Measurements from ENCODE around the gene RNF41.
"Not testable (repeated sequence)": the region's sequence is repeated elsewhere in the genome, so short reads cannot be mapped to it uniquely, and the experiment has no call there.

- not testable (repeated sequence) for TF ChIP-seq CTCF (IDR thresholded peaks at IDR 0.05); EP300 (IDR thresholded peaks at IDR 0.05; ENCODE audit: low read depth); POLR2A (IDR thresholded peaks at IDR 0.05)
Measured at GRCh38 chr12:56266068-56266692, 44.5 kb upstream of the RNF41 start.
